ENCODE measurements around the gene UNC13D. TPM values are rescaled to one million over a fixed set of nuclear protein-coding genes. Genes with fewer than 3 reads are reported as not detected.
A peak's percentile ranks its signal among the peaks of the same experiment; 100 is the strongest.
"Not testable (repeated sequence)": the region's sequence is repeated elsewhere in the genome, so short reads cannot be mapped to it uniquely, and the experiment has no call there.

The UNC13D gene
- total RNA-seq, 1 donor from 2014 or later, result 165 TPM

DNA sequence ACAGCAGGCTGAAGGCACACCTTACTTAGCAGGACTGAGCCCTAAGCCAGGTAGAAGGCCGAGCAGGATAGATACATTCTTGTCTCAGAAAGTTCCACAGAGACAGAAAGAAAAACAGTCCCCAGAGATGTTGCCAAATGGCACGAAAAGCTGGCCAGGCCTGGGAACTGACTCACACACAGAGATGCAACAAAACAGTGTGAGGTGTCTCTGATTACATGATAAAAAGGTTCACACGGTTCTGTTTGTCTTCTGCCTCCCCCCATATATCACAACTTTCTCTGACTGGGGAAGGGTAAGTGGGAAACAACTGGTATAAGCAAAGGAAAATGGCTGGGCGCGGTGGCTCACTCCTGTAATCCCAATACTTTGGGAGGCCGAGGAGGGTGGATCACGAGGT lies 9.2 kb upstream of the UNC13D start:
- H3K36me3 Mint-ChIP-seq (ENCODE audit: low read depth), result peaks cover 18% of the 10 kb centered on the region
- no peaks in the 10 kb centered on the region for H3K27me3 Mint-ChIP-seq (ENCODE audit: low read depth)
- H3K27ac Mint-ChIP-seq, result no peak overlapping the region
- DNase-seq (ENCODE audit: low spot score), result no peak
- H3K4me1 Mint-ChIP-seq (ENCODE audit: low read depth), result peaks cover 21% of the 10 kb centered on the region
- intact Hi-C loops (cut with micrococcal nuclease), result no loop called here
- no peaks in the 10 kb centered on the region for H3K9me3 Mint-ChIP-seq
- H3K4me3 Mint-ChIP-seq (ENCODE audit: low read depth), result peak overlapping the region; percentile 47

DNA sequence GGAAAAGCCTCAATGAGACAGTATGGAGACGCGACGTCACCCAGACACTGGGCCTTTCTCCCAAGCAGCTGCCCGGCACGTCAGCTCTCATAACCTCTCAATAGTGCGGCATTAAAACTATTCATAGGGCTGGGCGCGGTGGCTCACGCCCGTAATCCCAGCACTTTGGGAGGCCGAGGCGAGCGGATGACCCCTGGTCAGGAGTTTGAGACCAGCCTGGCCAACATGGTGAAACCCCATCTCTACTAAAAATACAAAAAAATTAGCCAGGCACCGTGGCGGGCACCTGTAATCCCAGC lies 7.4 kb upstream of the UNC13D start:
- Mint-ChIP-seq H3K4me1 (ENCODE audit: low read depth) (peaks cover 20% of the 10 kb centered on the region), H3K36me3 (ENCODE audit: low read depth) (peaks cover 29% of the 10 kb centered on the region)
- H3K27ac Mint-ChIP-seq; H3K4me3 Mint-ChIP-seq (ENCODE audit: low read depth); H3K27me3 Mint-ChIP-seq (ENCODE audit: low read depth); DNase-seq (ENCODE audit: low spot score); H3K9me3 Mint-ChIP-seq; intact Hi-C loops (cut with micrococcal nuclease): not testable (repeated sequence)

DNA sequence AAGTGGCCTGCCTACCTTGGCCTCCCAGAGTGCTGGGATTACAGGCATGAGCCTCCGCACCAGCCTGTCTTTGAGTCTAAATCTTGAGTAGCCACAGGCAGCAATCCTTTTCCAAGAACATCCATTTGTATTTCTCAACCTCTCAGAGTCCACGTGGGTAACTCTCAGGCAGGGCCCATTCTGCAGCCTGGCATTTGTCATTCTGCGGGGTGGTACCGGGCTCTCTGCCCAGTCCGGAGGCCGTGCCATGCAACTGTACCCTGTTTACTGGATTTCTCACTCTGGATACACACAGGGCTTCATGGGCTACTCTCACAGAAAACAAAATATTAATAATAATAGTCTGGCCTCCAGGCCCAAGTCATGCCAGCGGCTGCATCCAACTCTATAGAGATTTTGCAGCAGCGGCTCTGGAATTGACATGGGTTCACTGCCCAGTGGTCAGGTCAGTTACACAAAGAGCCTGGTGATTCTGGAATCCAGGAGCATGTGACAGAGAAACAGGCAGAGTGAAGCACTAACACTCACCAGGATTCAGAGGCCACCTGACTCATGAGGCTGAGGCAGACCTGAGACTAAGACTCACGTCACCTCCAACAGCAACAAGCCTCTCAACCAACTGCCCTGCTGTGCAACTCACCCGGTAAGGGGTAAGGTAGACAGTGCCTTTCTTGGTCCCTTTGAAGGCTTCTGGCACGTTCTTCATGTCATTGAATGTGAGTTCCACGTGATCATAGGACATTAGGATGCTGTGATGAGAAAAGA lies 6.9 kb upstream of the UNC13D start:
- H3K9me3 Mint-ChIP-seq, result no peaks in the 10 kb centered on the region
- no peak overlapping the region for H3K4me3 Mint-ChIP-seq (ENCODE audit: low read depth)
- DNase-seq (ENCODE audit: low spot score), result no peak
- no peak overlapping the region for H3K27ac Mint-ChIP-seq
- intact Hi-C loops (cut with micrococcal nuclease), result no loop called here
- H3K4me1 Mint-ChIP-seq (ENCODE audit: low read depth), result peaks cover 15% of the 10 kb centered on the region
- peaks cover 35% of the 10 kb centered on the region for H3K36me3 Mint-ChIP-seq (ENCODE audit: low read depth)
- H3K27me3 Mint-ChIP-seq (ENCODE audit: low read depth), result no peaks in the 10 kb centered on the region

DNA sequence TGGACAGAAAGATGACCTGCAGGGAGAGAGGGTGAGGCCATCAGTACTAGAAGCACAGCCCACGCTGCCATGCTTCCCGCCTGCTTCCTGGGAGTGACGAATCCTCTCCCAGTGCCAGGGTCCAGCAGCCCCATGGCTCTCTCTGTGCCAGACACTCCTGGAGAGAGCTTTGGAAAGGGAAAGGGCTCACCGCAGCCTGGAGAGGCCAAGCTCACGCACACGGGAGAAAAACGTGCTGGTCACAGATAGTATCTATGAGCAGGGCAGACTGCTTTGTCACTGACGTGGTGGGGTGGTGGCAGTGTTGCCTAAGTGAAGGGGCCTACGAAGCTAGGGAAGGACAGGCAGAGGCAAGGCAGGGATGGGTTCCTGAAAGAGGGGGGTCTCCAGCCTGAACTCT lies 5.5 kb upstream of the UNC13D start:
- intact Hi-C loops (cut with micrococcal nuclease), result no loop called here
- Mint-ChIP-seq H3K27ac (no peak overlapping the region), H3K27me3 (ENCODE audit: low read depth) (no peaks in the 10 kb centered on the region), H3K4me1 (ENCODE audit: low read depth) (peaks cover 20% of the 10 kb centered on the region), H3K9me3 (no peaks in the 10 kb centered on the region), H3K36me3 (ENCODE audit: low read depth) (peaks cover 44% of the 10 kb centered on the region), H3K4me3 (ENCODE audit: low read depth) (no peak overlapping the region)
- DNase-seq (ENCODE audit: low spot score), result no peak

DNA sequence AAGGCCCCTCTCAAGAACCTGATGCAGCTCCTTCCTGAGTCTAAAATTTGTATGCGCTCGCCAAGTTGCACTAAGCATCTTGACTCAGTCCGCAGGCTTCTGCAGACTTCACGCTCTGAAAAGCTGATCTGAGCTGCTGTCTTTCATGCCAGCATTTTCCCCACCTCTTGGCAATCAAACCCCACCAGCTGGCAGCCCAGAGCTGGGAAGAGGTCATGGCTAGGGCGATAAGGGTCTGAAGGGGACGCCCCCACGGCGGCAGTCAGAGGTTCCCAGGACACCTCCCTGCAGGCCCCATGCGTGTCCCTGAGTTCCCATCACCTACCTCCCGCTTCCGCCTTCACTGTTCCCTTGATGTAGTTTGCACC lies 5.1 kb upstream of the UNC13D start:
- intact Hi-C loops (cut with micrococcal nuclease), result no loop called here
- DNase-seq (ENCODE audit: low spot score), result no peak
- no peaks in the 10 kb centered on the region for H3K27me3 Mint-ChIP-seq (ENCODE audit: low read depth)
- no peak overlapping the region for H3K27ac Mint-ChIP-seq
- H3K4me3 Mint-ChIP-seq (ENCODE audit: low read depth), result no peak overlapping the region
- H3K4me1 Mint-ChIP-seq (ENCODE audit: low read depth), result peaks cover 17% of the 10 kb centered on the region
- peaks cover 44% of the 10 kb centered on the region for H3K36me3 Mint-ChIP-seq (ENCODE audit: low read depth)
- H3K9me3 Mint-ChIP-seq, result no peaks in the 10 kb centered on the region

DNA sequence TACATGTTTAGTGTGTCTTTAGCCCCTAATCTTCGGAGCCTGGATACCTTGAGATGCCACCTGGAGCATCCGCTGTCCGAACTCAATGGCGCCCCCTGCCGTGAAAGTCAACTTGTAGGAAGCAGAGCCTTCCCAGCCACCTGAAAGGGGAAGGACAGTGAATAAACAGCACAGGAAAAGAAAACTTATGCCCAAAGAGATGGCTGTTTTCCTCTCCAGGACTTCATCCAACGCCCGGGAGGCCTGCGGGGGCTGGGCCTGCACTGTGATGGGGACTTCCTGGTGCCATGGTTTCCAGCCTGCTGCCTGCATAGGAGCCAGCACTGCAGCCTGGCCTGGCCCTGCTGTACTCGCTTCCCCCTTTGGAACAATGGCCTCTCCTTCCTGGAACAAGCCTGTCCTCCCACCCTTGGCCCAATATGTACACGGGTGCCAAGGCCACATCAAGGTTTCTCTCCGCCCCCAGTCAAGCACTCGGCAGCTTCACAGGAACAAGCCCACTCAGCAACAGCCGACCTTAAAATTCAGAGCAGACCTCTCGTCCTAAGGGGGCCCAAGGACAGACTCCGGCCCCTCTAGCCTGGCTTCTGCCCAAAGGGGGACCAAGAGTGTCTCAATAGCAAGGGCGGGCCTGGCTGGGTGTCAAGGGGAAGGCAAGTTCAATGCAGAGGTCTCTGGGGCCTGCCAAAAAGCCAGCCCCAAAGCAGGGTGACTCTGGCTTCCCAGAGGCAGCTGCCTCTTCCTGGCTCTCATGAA lies 4.5 kb upstream of the UNC13D start:
- Mint-ChIP-seq H3K4me1 (ENCODE audit: low read depth) (peaks cover 16% of the 10 kb centered on the region), H3K9me3 (no peaks in the 10 kb centered on the region), H3K27ac (no peak overlapping the region), H3K36me3 (ENCODE audit: low read depth) (peaks cover 44% of the 10 kb centered on the region), H3K4me3 (ENCODE audit: low read depth) (no peak overlapping the region), H3K27me3 (ENCODE audit: low read depth) (no peaks in the 10 kb centered on the region)
- peak; percentile 63 for DNase-seq (ENCODE audit: low spot score)
- intact Hi-C loops (cut with micrococcal nuclease), result no loop called here

DNA sequence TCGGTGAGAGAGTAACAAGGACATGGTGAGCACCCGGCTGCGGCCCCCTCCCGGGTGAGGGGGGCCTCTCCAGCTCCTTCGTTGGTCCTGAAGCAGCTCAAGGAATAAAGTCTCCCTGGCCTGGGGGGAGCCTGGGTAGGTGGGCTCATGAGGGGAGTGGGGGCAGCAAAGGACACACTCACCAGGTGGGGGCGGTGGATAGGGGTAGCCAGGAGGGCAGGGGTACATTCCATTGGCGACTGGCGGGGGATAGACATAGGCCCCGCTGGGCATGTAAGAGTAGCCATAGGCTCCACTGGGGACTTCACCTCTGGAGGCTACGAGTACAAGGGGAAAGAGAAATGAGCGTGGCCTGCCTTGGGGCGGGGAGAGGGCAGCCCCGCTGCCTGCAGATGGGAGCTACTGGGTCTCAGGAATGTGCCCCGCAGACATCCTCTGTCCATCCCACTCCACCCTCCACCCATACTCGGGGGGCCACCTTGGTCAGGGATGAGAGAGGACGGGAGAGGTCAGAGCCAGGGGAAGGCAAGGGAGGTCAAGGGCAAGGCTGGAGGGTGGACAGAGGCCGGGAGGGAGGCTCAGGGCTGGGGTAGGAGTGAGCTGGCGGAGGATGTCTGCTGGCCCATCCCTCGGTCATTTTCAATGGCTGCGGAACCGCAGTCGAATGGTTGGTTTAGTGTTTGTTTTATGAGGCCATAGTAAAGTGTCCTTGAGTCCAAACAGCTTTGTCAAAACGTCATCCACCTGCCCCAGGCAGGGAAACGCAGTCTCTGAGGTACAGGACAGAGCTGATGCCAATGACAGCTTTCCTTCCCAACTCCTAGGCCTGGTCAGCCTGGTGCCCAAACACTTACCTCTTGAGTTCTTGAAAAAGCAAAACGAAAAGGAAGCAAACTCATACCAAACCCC lies 3.7 kb upstream of the UNC13D start:
- H3K27ac Mint-ChIP-seq, result no peak overlapping the region
- H3K4me1 Mint-ChIP-seq (ENCODE audit: low read depth), result peaks cover 12% of the 10 kb centered on the region
- DNase-seq (ENCODE audit: low spot score), result no peak
- H3K4me3 Mint-ChIP-seq (ENCODE audit: low read depth), result no peak overlapping the region
- no peaks in the 10 kb centered on the region for H3K9me3 Mint-ChIP-seq
- peaks cover 48% of the 10 kb centered on the region for H3K36me3 Mint-ChIP-seq (ENCODE audit: low read depth)
- no peaks in the 10 kb centered on the region for H3K27me3 Mint-ChIP-seq (ENCODE audit: low read depth)
- intact Hi-C loops (cut with micrococcal nuclease), result no loop called here

DNA sequence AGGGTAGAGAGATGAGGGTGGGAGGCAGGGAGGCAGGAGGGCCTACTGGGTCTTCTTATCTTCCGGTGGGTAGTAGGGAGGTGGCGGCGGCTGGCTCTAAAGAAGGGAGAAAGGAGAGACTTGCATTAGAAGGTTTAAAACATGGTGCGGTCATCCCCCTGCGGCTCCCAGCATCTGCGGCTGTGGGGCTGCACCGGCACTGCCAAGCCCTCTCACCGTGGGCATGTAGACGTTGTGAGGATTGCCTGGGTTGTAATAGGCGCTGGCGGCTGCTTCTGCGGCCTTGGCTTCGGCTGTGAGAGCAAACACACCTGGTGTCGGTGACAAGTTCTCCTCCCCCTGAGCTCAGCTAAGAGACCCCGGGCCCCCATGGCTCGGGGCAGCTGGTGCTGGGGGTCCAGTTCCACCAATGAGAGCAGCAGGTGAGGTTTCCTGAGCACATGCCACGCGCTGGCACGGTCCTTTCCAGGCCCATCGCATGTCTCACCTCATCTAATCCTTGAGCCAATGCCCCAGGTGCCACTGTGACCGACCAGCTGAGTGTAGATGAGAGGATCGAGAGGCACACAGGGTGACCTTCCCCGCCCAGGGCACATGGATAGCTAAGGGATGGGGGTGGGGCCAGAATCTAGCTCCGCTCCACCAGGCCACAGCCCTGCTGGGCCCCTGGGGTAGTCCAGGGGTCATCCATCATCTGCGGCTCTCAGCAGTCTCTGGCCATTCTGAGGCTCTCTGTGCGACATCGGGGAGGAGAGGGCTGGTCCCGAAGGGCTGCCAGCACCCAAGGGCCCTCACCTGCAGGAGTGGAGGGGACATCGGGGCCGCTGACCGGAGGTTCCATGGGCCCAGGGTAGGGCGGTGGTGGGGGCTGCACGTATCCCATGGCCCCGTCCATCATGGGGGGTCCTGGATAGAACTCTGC lies 2.7 kb upstream of the UNC13D start:
- H3K9me3 Mint-ChIP-seq, result no peaks in the 10 kb centered on the region
- H3K27me3 Mint-ChIP-seq (ENCODE audit: low read depth), result no peaks in the 10 kb centered on the region
- H3K27ac Mint-ChIP-seq, result no peak overlapping the region
- no peak for DNase-seq (ENCODE audit: low spot score)
- intact Hi-C loops (cut with micrococcal nuclease), result no loop called here
- no peak overlapping the region for H3K4me3 Mint-ChIP-seq (ENCODE audit: low read depth)
- H3K36me3 Mint-ChIP-seq (ENCODE audit: low read depth), result peaks cover 50% of the 10 kb centered on the region
- H3K4me1 Mint-ChIP-seq (ENCODE audit: low read depth), result peaks cover 10% of the 10 kb centered on the region

DNA sequence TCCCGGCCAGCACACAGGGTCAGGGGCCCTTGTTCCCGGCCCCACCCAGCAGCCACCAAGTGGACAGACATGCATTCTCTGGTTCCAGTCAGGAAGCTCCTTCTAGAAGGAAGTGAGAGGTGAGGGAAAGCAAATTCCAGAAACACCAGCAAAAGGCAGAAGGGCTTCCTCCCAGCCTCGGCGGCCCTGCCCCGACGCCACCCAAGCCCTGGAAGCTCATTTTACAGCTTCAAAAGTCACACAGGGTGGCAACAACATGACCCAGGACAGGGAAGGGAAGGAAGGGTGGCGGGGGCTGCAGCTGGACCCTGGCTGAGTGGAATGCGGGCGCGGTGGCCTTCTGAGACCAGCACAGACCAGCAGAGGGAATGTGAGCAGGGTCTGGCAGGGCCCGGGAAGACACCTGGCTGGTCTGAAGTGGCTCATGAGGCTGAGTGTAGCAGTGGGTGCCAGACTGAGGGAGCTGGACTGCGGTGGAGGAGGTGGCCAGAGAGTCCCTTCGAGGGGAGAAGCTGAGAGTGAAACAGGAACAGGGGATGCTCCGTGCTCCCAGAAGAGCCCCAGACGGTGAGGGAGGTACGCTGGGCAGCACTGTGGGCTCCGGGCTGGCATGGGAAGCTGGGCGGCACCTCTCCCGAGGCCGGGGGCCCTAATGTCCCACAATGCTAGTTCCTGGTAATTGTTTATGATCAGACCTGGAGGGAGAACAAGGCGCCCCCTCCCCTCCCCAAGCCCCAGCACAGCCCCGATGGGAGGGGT lies 1.9 kb upstream of the UNC13D start:
- intact Hi-C loops (cut with micrococcal nuclease), result no loop called here
- Mint-ChIP-seq H3K27me3 (ENCODE audit: low read depth) (no peaks in the 10 kb centered on the region), H3K36me3 (ENCODE audit: low read depth) (peaks cover 45% of the 10 kb centered on the region), H3K9me3 (no peaks in the 10 kb centered on the region), H3K4me3 (ENCODE audit: low read depth) (peak overlapping the region; percentile 55), H3K27ac (peak overlapping the region; percentile 67), H3K4me1 (ENCODE audit: low read depth) (peaks cover 10% of the 10 kb centered on the region)
- DNase-seq (ENCODE audit: low spot score), result no peak

DNA sequence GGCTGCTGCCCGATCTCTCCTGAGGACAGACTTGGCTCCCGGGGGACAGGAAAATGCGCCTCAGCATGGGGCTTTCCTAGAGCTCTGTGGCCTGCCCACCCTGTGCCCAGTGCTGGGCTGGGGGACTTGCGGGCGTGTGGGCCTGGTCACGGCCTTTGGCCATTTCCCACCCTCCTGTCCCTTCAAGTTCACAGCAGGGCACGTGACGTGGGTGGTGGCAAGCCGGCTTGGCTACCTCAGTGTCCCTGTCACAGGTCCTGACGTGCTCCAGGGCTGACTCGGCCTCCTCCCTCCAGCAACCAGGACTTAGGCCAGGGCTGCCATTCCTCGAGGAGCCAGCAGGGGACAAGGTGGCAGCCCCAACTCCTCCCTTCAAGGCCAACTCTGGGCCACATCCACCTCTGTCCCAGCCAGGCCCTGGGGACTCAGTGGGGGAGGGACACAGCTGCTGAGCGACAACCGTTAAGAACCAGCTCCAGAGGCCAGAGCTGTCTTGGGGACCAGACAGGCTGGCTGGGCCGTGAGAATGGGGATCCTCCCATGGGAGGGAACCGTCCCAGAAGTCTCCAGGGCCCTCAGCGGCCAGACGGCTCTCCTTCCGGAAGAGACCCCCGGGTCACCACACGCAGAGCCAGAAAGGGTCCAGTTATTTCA lies 981 bp upstream of the UNC13D start:
- Mint-ChIP-seq H3K27ac (peak overlapping the region; percentile 63), H3K4me3 (ENCODE audit: low read depth) (peak overlapping the region; percentile 55), H3K4me1 (ENCODE audit: low read depth) (peaks cover 10% of the 10 kb centered on the region), H3K36me3 (ENCODE audit: low read depth) (peaks cover 45% of the 10 kb centered on the region), H3K9me3 (no peaks in the 10 kb centered on the region), H3K27me3 (ENCODE audit: low read depth) (no peaks in the 10 kb centered on the region)
- intact Hi-C loops (cut with micrococcal nuclease), result no loop called here
- peak; percentile 53 for DNase-seq (ENCODE audit: low spot score)

DNA sequence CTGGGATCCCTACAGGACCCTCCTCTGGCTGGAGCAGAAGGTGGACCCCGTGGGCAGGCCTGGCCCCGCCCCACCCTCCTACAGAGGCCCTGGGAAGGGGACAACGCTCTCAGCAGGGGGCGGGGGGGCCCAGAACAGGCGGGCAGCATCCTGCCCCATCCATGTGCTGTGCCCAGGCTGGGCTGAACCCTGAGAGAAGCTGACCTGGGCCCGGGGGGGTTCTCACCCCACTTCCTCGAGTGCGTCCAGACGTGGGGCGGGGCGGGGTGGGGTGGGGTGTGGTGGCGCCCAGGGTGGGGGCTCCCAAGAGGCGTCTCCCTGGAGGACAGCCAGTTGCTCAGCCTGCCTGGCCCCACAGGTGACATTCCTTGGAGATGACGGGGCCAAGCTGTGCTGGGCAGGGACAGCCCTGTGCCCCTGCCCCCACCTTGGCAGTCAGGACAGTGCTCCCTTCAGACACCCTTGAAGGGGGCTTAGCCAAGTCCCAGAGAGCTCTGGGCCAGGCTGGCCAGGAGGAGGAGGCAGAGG lies 390 bp upstream of the UNC13D start:
- no peak for DNase-seq (ENCODE audit: low spot score)
- H3K9me3 Mint-ChIP-seq, result no peaks in the 10 kb centered on the region
- peak overlapping the region; percentile 95 for H3K4me3 Mint-ChIP-seq (ENCODE audit: low read depth)
- H3K36me3 Mint-ChIP-seq (ENCODE audit: low read depth), result peaks cover 46% of the 10 kb centered on the region
- peaks cover 10% of the 10 kb centered on the region for H3K4me1 Mint-ChIP-seq (ENCODE audit: low read depth)
- no peaks in the 10 kb centered on the region for H3K27me3 Mint-ChIP-seq (ENCODE audit: low read depth)
- H3K27ac Mint-ChIP-seq, result peak overlapping the region; percentile 97
- intact Hi-C loops (cut with micrococcal nuclease), result loop anchor here (1.0 kb wide), 1 partner anchor 11 kb away; the partner anchor contains the start of gene WBP2

Data from activated T-helper 2 cell treated with anti-CD3 and anti-CD28 coated beads, Interferon-gamma antibody, Interleukin-2, Interleukin-4, amounts not matched to agents 10 μg/mL and 5 μg/mL and 100 μg/mL, durations not matched to agents 14 hours and 24 hours and 36 hours (primary cell).